Measurements from ENCODE around the gene CCDC121. TPM values are rescaled to one million over a fixed set of nuclear protein-coding genes. Genes with fewer than 3 reads are reported as not detected.
"Not testable (repeated sequence)": the region's sequence is repeated elsewhere in the genome, so short reads cannot be mapped to it uniquely, and the experiment has no call there.

CCDC121 gene
- total RNA-seq, 2 donors from 2014 or later: 2.8 to 2.9 TPM

- H3K4me3 ChIP-seq: peak overlapping the region; percentile 78
- intact Hi-C loops (cut with DNase I): no loop called here
- peak overlapping the region; percentile 68 for H3K27ac ChIP-seq
- TF ChIP-seq CTCF (IDR thresholded peaks at IDR 0.05): no peak
- peaks cover 6% of the 10 kb centered on the region for H3K4me1 ChIP-seq
- peaks cover 6% of the 10 kb centered on the region for H3K36me3 ChIP-seq
- no peaks in the 10 kb centered on the region for H3K9me3 ChIP-seq
- H3K27me3 ChIP-seq: no peaks in the 10 kb centered on the region
- H3K9ac ChIP-seq (ENCODE audit: low read depth in 2 of 2, low read length in 2 of 2): peak overlapping the region; percentile 85 to 96
- no peak for DNase-seq
These were observed 647 bp downstream of the CCDC121 start for GRCh38 chr2:27627963-27628766.

GRCh38 chr2:27626921-27627320, 1.9 kb downstream of the CCDC121 start:
- intact Hi-C loops (cut with DNase I): not testable (repeated sequence)
- H3K27ac ChIP-seq: peak overlapping the region; percentile 20

GRCh38 chr2:27626323-27626722, 2.5 kb downstream of the CCDC121 start:
- H3K9me3 ChIP-seq; H3K27me3 ChIP-seq; intact Hi-C loops (cut with DNase I); H3K27ac ChIP-seq; H3K4me3 ChIP-seq; DNase-seq; H3K4me1 ChIP-seq; H3K9ac ChIP-seq (ENCODE audit: low read depth in 2 of 2, low read length in 2 of 2); H3K36me3 ChIP-seq: not testable (repeated sequence)

More at GRCh38 chr2:27626921-27627320, 1.9 kb downstream of the CCDC121 start:
- not testable (repeated sequence) for H3K9ac ChIP-seq (ENCODE audit: low read depth in 2 of 2, low read length in 2 of 2); DNase-seq; H3K27me3 ChIP-seq; H3K4me3 ChIP-seq; H3K4me1 ChIP-seq; H3K9me3 ChIP-seq; H3K36me3 ChIP-seq

- no peaks in the 10 kb centered on the region for H3K9me3 ChIP-seq
- no peak overlapping the region for H3K9ac ChIP-seq (ENCODE audit: low read depth in 2 of 2, low read length in 2 of 2)
- no peak overlapping the region for H3K27ac ChIP-seq
- no peaks in the 10 kb centered on the region for H3K27me3 ChIP-seq
- H3K4me1 ChIP-seq: peaks cover 6% of the 10 kb centered on the region
- no peaks in the 10 kb centered on the region for H3K36me3 ChIP-seq
- H3K4me3 ChIP-seq: no peak overlapping the region
- no peak for DNase-seq
- intact Hi-C loops (cut with DNase I): no loop called here
- TF ChIP-seq CTCF (IDR thresholded peaks at IDR 0.05): no peak
These were observed 3.9 kb downstream of the CCDC121 start for GRCh38 chr2:27624943-27625342.

- TF ChIP-seq CTCF (IDR thresholded peaks at IDR 0.05): no peak
- Histone ChIP-seq H3K27ac (no peak overlapping the region), H3K4me1 (no peaks in the 10 kb centered on the region), H3K36me3 (no peaks in the 10 kb centered on the region), H3K4me3 (no peak overlapping the region), H3K9me3 (no peaks in the 10 kb centered on the region), H3K9ac (ENCODE audit: low read depth in 2 of 2, low read length in 2 of 2) (no peak overlapping the region), H3K27me3 (no peaks in the 10 kb centered on the region)
- DNase-seq: no peak
- intact Hi-C loops (cut with DNase I): no loop called here
These were observed 5.9 kb downstream of the CCDC121 start for GRCh38 chr2:27622921-27623384.

- DNase-seq: no peak
- no peaks in the 10 kb centered on the region for H3K4me1 ChIP-seq
- no peaks in the 10 kb centered on the region for H3K27me3 ChIP-seq
- no peak overlapping the region for H3K9ac ChIP-seq (ENCODE audit: low read depth in 2 of 2, low read length in 2 of 2)
- no peak overlapping the region for H3K27ac ChIP-seq
- no peak for TF ChIP-seq CTCF (IDR thresholded peaks at IDR 0.05)
- H3K4me3 ChIP-seq: no peak overlapping the region
- H3K36me3 ChIP-seq: peaks cover 8% of the 10 kb centered on the region
- no peaks in the 10 kb centered on the region for H3K9me3 ChIP-seq
- intact Hi-C loops (cut with DNase I): no loop called here
These were observed 7.3 kb downstream of the CCDC121 start for GRCh38 chr2:27621524-27621923.
